Testis (tissue), 2 donors: ENCODE results near the gene MAN2A1.

Source experiments
- CTCF ChIP-seq, 3 experiments: fragments of 450-650 bp in 2 of 3; fragments of 200-600 bp in 1 of 3; sonication (generic) in 1 of 3; IDR thresholded peaks; one replicate each; pipeline ENCODE4 v1.5.1; 2016 to 2019; ENCODE audit warnings: antibody characterized with exemption in 3 of 3, mild to moderate bottlenecking in 2 of 3, moderate library complexity in 1 of 3
- POLR2A ChIP-seq: fragments of 450-650 bp; IDR thresholded peaks from one replicate; pipeline ENCODE4 v1.6.1; 2017; ENCODE audit warnings: antibody characterized with exemption, mild to moderate bottlenecking, moderate library complexity

GRCh38 chr5:109719978-109720377 lies 30.3 kb downstream of the MAN2A1 start:
- TF ChIP-seq POLR2A (no peak), CTCF (IDR thresholded peaks at IDR 0.05) (no peak)
